GM10847 (cell line): ENCODE measurements around the gene LAMA3.

Source experiments
- POLR2A ChIP-seq: IDR thresholded peaks from 2 replicates; pipeline ENCODE4 v1.6.1; 2011; ENCODE audit not compliant: insufficient read length; ENCODE audit errors: extremely low read depth

LAMA3 gene

DNA sequence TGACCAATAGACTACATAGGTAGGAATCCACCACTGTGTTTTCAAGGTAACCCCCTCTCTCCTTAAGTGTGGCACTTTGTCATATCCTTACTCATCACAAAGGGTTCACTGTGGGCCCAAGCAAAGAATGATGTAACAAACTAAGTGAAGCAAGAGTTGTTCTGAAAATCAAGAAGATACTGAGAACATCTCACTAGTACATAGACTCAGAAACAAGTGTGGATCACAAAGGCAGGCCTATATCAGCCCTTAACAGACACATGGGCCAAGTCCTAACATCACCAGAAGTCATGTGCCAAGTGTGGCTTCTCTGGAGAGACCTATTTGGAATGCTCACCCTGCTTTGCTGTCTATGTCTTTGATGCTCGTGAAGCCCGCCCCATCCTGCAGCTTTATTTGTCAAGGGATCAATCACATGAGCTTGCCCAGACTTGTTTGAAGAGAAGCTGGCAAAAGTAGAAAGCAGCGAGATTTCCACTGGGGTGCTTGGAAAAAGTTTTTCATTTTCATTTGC is 194.1 kb downstream of the LAMA3 start:
- TF ChIP-seq POLR2A: no peak

- TF ChIP-seq POLR2A: no peak
Observed at GRCh38 chr18:23884681-23885375, 195.6 kb downstream of the LAMA3 start.

GRCh38 chr18:23885750-23886149 is 196.5 kb downstream of the LAMA3 start:
- no peak for TF ChIP-seq POLR2A

DNA sequence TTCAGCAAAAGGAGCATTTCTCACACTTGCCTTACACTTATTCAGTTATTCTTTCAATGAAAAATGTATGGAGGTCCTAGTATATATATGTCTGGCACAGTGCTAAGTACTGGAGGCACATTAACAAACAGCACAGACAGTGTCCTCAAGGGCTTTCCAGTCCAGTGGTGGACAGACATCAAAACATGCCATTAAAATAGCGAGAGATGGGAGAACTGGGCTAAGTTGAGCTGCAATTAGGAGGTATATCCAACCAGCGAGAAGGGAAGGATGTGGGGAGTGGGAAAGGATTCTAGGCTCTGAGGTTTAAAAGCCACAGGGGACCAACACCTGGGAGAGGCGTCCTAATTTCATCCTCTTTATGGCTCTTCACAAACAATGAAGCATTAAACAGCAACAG is 197.8 kb downstream of the LAMA3 start:
- no peak for TF ChIP-seq POLR2A

- no peak for TF ChIP-seq POLR2A
Observed at GRCh38 chr18:23887493-23887892, 198.2 kb downstream of the LAMA3 start.

DNA sequence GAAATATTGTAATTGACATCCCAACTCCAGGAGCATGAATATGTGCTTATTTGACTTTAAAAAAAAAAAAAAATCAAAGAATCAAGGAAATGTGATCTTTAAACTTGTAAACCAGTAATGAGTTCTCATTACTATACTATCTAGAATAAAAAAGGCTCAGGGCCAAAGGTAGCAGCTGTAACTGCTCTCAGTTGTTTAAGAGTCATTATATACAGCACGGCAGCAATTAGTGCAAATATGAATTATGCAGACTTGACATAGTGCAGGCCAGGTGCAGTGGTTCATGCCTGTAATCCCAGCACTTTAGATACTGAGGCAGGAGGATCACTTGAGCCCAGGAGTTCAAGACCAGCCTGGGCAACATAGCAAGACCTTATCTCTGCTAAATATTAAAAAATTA is 199.6 kb downstream of the LAMA3 start:
- TF ChIP-seq POLR2A: no peak

GRCh38 chr18:23889907-23890306 is 200.7 kb downstream of the LAMA3 start:
- no peak for TF ChIP-seq POLR2A

GRCh38 chr18:23890589-23890988 is 201.3 kb downstream of the LAMA3 start:
- no peak for TF ChIP-seq POLR2A

GRCh38 chr18:23893653-23894052 is 204.4 kb downstream of the LAMA3 start:
- TF ChIP-seq POLR2A: no peak

- TF ChIP-seq POLR2A: no peak
Observed at GRCh38 chr18:23894661-23895175, 205.5 kb downstream of the LAMA3 start.

- no peak for TF ChIP-seq POLR2A
Observed at GRCh38 chr18:23897291-23897690, 208.0 kb downstream of the LAMA3 start.

DNA sequence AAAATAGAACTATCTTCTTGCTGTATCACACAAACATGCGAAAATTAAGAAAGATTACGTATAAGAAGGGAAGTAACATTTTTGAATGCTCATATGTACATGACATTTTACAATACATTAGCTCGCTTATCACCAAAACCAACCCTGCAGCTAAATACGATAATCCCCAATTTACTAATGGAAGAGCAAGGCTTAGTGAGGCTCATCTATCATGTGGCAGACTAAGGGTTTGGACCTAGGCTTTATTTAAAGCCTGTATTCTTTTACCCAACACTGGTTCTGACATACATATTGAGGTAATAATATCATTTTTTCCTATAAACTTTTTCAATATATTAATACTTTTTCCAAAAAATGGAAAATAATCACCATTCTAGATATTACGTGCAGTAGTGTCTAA is 208.5 kb downstream of the LAMA3 start:
- TF ChIP-seq POLR2A: no peak

- TF ChIP-seq POLR2A: no peak
Observed at GRCh38 chr18:23900994-23901393, 211.7 kb downstream of the LAMA3 start.

GRCh38 chr18:23902396-23902795 is 213.1 kb downstream of the LAMA3 start:
- TF ChIP-seq POLR2A: no peak

DNA sequence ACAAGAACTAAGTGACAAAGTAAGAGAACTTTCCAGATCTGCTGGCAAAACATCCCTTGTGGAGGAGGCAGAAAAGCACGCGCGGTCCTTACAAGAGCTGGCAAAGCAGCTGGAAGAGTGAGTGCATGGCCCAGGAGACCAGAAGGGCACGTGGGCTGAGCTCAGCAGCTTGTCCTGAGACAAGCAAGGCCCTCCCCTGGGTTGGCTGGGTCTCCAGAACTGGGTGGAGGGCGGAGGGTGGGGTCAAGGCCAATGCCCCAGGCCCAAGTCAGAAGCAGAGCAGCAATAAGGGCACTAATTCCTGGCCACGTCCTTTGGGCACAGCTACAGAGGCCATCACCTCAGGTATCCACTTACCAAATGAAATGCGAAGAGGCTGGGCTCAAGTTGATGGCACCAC is 214.7 kb downstream of the LAMA3 start:
- no peak for TF ChIP-seq POLR2A

DNA sequence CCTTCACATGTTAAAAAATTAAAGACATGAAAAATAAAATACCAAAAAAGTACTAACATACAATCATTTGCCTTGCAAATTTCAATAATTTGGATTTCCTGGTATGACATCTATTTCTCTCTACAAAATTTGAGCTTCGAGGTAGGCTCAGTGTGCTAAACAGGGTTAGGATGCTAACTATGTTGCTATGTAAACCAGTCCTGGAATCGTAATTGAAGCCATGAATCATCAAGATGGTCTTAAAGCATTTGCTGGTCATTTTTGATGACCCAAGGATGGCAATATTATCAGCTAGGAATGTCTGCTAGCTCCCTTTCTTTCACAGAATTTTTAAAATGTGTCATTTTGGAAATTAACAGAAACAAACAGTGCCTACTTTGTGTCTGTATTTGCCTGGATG is 217.4 kb downstream of the LAMA3 start:
- no peak for TF ChIP-seq POLR2A

- no peak for TF ChIP-seq POLR2A
Observed at GRCh38 chr18:23908827-23909226, 219.6 kb downstream of the LAMA3 start.
